Upper lobe of right lung (tissue), 1 donor: ENCODE results near the gene CAPSL. TPM values are rescaled to one million over a fixed set of nuclear protein-coding genes. Genes with fewer than 3 reads are reported as not detected.

Source experiments
- ATAC-seq: fragments of 200-7000 bp; cut with Tn5 transposase; one replicate; pipeline ENCODE4 v1.9.1; 2020; ENCODE audit warnings: mild to moderate bottlenecking, moderate library complexity
- DNase-seq: peaks from one replicate; pipeline ENCODE4 v3.0.0-alpha.2; 2020
- H3K27ac ChIP-seq: fragments of 200-600 bp; one replicate; pipeline ENCODE4 v1.8.0; 2022
- H3K27me3 ChIP-seq: fragments of 200-600 bp; one replicate; pipeline ENCODE4 v1.8.0; 2022; ENCODE audit warnings: mild to moderate bottlenecking
- H3K36me3 ChIP-seq: fragments of 200-600 bp; one replicate; pipeline ENCODE4 v1.8.0; 2022
- H3K4me1 ChIP-seq: fragments of 200-600 bp; one replicate; pipeline ENCODE4 v1.8.0; 2022
- H3K4me3 ChIP-seq: fragments of 200-600 bp; one replicate; pipeline ENCODE4 v1.8.0; 2022; ENCODE audit warnings: mild to moderate bottlenecking
- H3K9me3 ChIP-seq: fragments of 200-600 bp; one replicate; pipeline ENCODE4 v1.8.0; 2022
- CTCF ChIP-seq: fragments of 200-600 bp; IDR thresholded peaks from one replicate; pipeline ENCODE4 v1.8.0; 2022; ENCODE audit warnings: antibody characterized with exemption
- intact Hi-C: fragments of 100-400 bp; cut with DNase I; formaldehyde crosslinking; loops from one replicate; pipeline ENCODE4 v1.11.0; 2022
- total RNA-seq: library from RNA; stranded (reverse); fragmentation: NEBNext Ultra II Directional; extraction: Animal tissue kit (Norgen Biotek cat#: 25700); gene quantifications from one replicate; pipeline ENCODE4 v1.2.1, GENCODE V29; 2021
- donor health status: DM: no; HTN: yes; CAD: no; lungs with severe emphysema.

Gene CAPSL
- total RNA-seq, 1 donor from 2014 or later: not detected

GRCh38 chr5:35921930-35922329, 16.5 kb downstream of the CAPSL start:
- H3K9me3 ChIP-seq: no peaks in the 10 kb centered on the region
- no peak for DNase-seq
- intact Hi-C loops: loop anchor here (10.0 kb wide), 3 partner anchors 147 to 837 kb away; partner anchors contain the start of gene SPEF2
- H3K4me1 ChIP-seq: peaks cover 7% of the 10 kb centered on the region
- H3K4me3 ChIP-seq: no peak overlapping the region
- ATAC-seq: no peak
- no peak for TF ChIP-seq CTCF
- H3K27me3 ChIP-seq: no peaks in the 10 kb centered on the region
- no peak overlapping the region for H3K27ac ChIP-seq
- no peaks in the 10 kb centered on the region for H3K36me3 ChIP-seq

GRCh38 chr5:35920890-35921289, 17.5 kb downstream of the CAPSL start:
- H3K36me3 ChIP-seq: no peaks in the 10 kb centered on the region
- no peak for ATAC-seq
- no peak for TF ChIP-seq CTCF

GRCh38 chr5:35919191-35919590, 19.2 kb downstream of the CAPSL start:
- intact Hi-C loops: no loop called here
- ATAC-seq (no peak), DNase-seq (no peak)
- Histone ChIP-seq H3K27me3 (no peaks in the 10 kb centered on the region), H3K36me3 (no peaks in the 10 kb centered on the region), H3K4me3 (no peak overlapping the region), H3K27ac (no peak overlapping the region), H3K4me1 (no peaks in the 10 kb centered on the region), H3K9me3 (no peaks in the 10 kb centered on the region)
- no peak for TF ChIP-seq CTCF

More at GRCh38 chr5:35920890-35921289, 17.5 kb downstream of the CAPSL start:
- Histone ChIP-seq H3K4me1 (peaks cover 7% of the 10 kb centered on the region), H3K4me3 (no peak overlapping the region), H3K9me3 (no peaks in the 10 kb centered on the region), H3K27ac (no peak overlapping the region), H3K27me3 (no peaks in the 10 kb centered on the region)
- intact Hi-C loops: loop anchor here (10.0 kb wide), 3 partner anchors 146 to 836 kb away; partner anchors contain the start of gene SPEF2
- no peak for DNase-seq

- DNase-seq (no peak), ATAC-seq (no peak)
- no peak overlapping the region for H3K27ac ChIP-seq
- H3K36me3 ChIP-seq: no peaks in the 10 kb centered on the region
- H3K4me3 ChIP-seq: no peak overlapping the region
- no peaks in the 10 kb centered on the region for H3K4me1 ChIP-seq
- intact Hi-C loops: no loop called here
- H3K9me3 ChIP-seq: no peaks in the 10 kb centered on the region
- H3K27me3 ChIP-seq: no peaks in the 10 kb centered on the region
- no peak for TF ChIP-seq CTCF
Measured at GRCh38 chr5:35908814-35909213, 29.6 kb downstream of the CAPSL start.

GRCh38 chr5:35908228-35908627, 30.2 kb downstream of the CAPSL start:
- Histone ChIP-seq H3K36me3 (no peaks in the 10 kb centered on the region), H3K4me1 (no peaks in the 10 kb centered on the region), H3K9me3 (no peaks in the 10 kb centered on the region), H3K27me3 (no peaks in the 10 kb centered on the region), H3K27ac (no peak overlapping the region), H3K4me3 (no peak overlapping the region)
- no peak for ATAC-seq
- intact Hi-C loops: no loop called here
- DNase-seq: no peak
- no peak for TF ChIP-seq CTCF
